ENCODE measurements around the gene RCOR1. TPM values are rescaled to one million over a fixed set of nuclear protein-coding genes. Genes with fewer than 3 reads are reported as not detected.
"Not testable (repeated sequence)": the region's sequence is repeated elsewhere in the genome, so short reads cannot be mapped to it uniquely, and the experiment has no call there.

RCOR1 gene
- total RNA-seq, 1 donor from 2014 or later = 11.0 TPM

DNA sequence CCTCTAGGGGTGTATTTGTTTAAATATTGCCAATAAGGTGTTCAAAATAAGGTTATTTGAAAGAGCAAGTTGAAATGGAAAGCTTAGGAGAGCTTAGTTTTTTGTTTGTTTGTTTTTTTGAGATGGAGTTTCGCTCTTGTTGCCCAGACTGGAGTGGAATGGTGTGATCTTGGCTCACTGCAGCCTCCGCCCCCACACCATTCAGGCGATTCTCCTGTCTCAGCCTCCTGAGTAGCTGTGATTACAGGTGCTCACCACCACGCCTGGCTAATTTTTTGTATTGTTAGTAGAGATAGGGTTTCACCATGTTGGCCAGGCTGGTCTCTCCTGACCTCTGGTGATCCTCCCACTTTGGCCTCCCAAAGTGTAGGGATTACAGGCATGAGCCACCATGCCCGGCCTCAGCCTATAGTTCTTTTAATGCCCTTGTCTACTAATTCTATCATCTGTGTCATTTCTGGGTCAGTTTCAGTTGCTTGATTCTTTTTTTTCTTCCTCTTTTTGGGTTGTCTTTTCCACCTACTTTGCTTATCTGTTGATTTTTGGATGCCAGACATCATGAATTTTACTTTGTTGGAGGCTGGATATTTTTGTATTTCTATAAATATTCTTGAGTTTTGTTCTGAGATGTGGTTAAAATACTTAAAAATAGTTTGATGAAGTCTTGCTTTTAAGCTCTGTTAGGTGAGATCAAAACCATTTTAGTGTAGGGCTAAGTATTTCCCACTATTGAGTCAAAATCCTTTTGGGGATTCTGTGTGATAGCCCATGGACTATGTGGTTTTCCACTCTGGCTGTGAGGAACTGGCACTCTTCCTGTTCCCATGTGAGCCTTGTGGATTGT, 18.7 kb downstream of the RCOR1 start:
- intact Hi-C loops (cut with micrococcal nuclease) = no loop called here
- no peaks in the 10 kb centered on the region for H3K27me3 ChIP-seq (ENCODE audit: low read depth)
- no peaks in the 10 kb centered on the region for H3K36me3 ChIP-seq
- TF ChIP-seq, protein P1, sequence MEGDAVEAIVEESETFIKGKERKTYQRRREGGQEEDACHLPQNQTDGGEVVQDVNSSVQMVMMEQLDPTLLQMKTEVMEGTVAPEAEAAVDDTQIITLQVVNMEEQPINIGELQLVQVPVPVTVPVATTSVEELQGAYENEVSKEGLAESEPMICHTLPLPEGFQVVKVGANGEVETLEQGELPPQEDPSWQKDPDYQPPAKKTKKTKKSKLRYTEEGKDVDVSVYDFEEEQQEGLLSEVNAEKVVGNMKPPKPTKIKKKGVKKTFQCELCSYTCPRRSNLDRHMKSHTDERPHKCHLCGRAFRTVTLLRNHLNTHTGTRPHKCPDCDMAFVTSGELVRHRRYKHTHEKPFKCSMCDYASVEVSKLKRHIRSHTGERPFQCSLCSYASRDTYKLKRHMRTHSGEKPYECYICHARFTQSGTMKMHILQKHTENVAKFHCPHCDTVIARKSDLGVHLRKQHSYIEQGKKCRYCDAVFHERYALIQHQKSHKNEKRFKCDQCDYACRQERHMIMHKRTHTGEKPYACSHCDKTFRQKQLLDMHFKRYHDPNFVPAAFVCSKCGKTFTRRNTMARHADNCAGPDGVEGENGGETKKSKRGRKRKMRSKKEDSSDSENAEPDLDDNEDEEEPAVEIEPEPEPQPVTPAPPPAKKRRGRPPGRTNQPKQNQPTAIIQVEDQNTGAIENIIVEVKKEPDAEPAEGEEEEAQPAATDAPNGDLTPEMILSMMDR (IDR thresholded peaks at IDR 0.05; ENCODE audit: borderline replicate concordance) = no peak
- H3K27ac ChIP-seq (replicated peaks) = no peak overlapping the region
- H3K4me3 ChIP-seq = no peak overlapping the region
- DNase-seq = no peak
- H3K4me1 ChIP-seq = peaks cover 15% of the 10 kb centered on the region
- H3K9me3 ChIP-seq (replicated peaks) = no peaks in the 10 kb centered on the region

- intact Hi-C loops (cut with micrococcal nuclease) = no loop called here
- Histone ChIP-seq H3K4me1 (peaks cover 15% of the 10 kb centered on the region), H3K27me3 (ENCODE audit: low read depth) (no peaks in the 10 kb centered on the region), H3K9me3 (replicated peaks) (no peaks in the 10 kb centered on the region), H3K4me3 (no peak overlapping the region), H3K27ac (replicated peaks) (no peak overlapping the region), H3K36me3 (no peaks in the 10 kb centered on the region)
- no peak for DNase-seq
- TF ChIP-seq, protein P1 (IDR thresholded peaks at IDR 0.05; ENCODE audit: borderline replicate concordance) = no peak
Observed at GRCh38 chr14:102616318-102616717, 23.9 kb downstream of the RCOR1 start.

DNA sequence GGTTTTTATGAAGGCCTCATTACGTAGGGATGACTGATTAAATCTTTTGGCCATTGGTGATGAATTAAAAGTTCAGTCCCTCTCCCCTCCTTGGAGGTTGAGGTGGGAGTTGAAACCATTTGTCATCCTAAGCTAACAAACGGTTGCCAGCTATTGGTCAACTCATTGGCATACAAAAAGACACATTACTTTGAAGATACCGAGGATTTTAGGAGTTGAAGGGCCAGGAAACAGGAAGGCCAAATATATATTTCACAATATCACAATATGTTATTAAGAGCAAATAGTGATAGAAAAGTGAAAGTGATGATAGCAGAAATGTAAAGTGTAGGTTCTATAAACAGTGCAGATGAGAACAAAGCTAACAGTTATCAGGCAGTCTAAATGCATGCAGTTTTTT, 24.4 kb downstream of the RCOR1 start:
- TF ChIP-seq, protein P1 (IDR thresholded peaks at IDR 0.05; ENCODE audit: borderline replicate concordance) = no peak
- no peaks in the 10 kb centered on the region for H3K9me3 ChIP-seq (replicated peaks)
- DNase-seq = no peak

GRCh38 chr14:102619012-102619411, 26.6 kb downstream of the RCOR1 start:
- H3K27me3 ChIP-seq (ENCODE audit: low read depth); H3K4me3 ChIP-seq; intact Hi-C loops (cut with micrococcal nuclease): not testable (repeated sequence)

More for the DNA sequence above, 24.4 kb downstream of the RCOR1 start:
- Histone ChIP-seq H3K27ac (replicated peaks) (no peak overlapping the region), H3K36me3 (no peaks in the 10 kb centered on the region), H3K27me3 (ENCODE audit: low read depth) (no peaks in the 10 kb centered on the region), H3K4me1 (peaks cover 12% of the 10 kb centered on the region), H3K4me3 (no peak overlapping the region)
- intact Hi-C loops (cut with micrococcal nuclease) = no loop called here

GRCh38 chr14:102620413-102620812, 28.0 kb downstream of the RCOR1 start:
- TF ChIP-seq, protein P1 (IDR thresholded peaks at IDR 0.05; ENCODE audit: borderline replicate concordance) = no peak
- Histone ChIP-seq H3K4me1 (peaks cover 15% of the 10 kb centered on the region), H3K9me3 (replicated peaks) (no peaks in the 10 kb centered on the region), H3K27me3 (ENCODE audit: low read depth) (no peaks in the 10 kb centered on the region), H3K4me3 (no peak overlapping the region), H3K27ac (replicated peaks) (no peak overlapping the region), H3K36me3 (no peaks in the 10 kb centered on the region)
- DNase-seq = no peak
- intact Hi-C loops (cut with micrococcal nuclease) = no loop called here

More at GRCh38 chr14:102619012-102619411, 26.6 kb downstream of the RCOR1 start:
- H3K4me1 ChIP-seq = peaks cover 15% of the 10 kb centered on the region
- not testable (repeated sequence) for H3K9me3 ChIP-seq (replicated peaks); H3K36me3 ChIP-seq; DNase-seq; H3K27ac ChIP-seq (replicated peaks)

GRCh38 chr14:102622262-102622885, 29.9 kb downstream of the RCOR1 start:
- no peaks in the 10 kb centered on the region for H3K27me3 ChIP-seq (ENCODE audit: low read depth)
- TF ChIP-seq, protein P1 (IDR thresholded peaks at IDR 0.05; ENCODE audit: borderline replicate concordance) = no peak
- no peaks in the 10 kb centered on the region for H3K9me3 ChIP-seq (replicated peaks)
- H3K36me3 ChIP-seq = no peaks in the 10 kb centered on the region
- intact Hi-C loops (cut with micrococcal nuclease) = no loop called here
- no peak for DNase-seq
- no peak overlapping the region for H3K4me3 ChIP-seq
- H3K4me1 ChIP-seq = peaks cover 6% of the 10 kb centered on the region
- H3K27ac ChIP-seq (replicated peaks) = no peak overlapping the region
